NT2/D1 (cell line): ENCODE data around the gene HSPA4.

Experiments
- SUZ12 ChIP-seq: IDR thresholded peaks from 2 replicates; pipeline ENCODE4 v1.6.1; 2011; ENCODE audit not compliant: insufficient read length, insufficient read depth; ENCODE audit errors: extremely low read depth
- YY1 ChIP-seq: IDR thresholded peaks from 2 replicates; pipeline ENCODE4 v1.6.1; 2011; ENCODE audit not compliant: insufficient read length, insufficient read depth
- ZNF274 ChIP-seq: IDR thresholded peaks from 2 replicates; pipeline ENCODE4 v1.6.1; 2011; ENCODE audit warnings: mild to moderate bottlenecking, low read depth, low read length

GRCh38 chr5:133155326-133155969 lies 103.6 kb downstream of the HSPA4 start:
- TF ChIP-seq ZNF274 (no peak), YY1 (no peak), SUZ12 (no peak)
